Neural progenitor cell (in vitro differentiated cells): ENCODE measurements around the gene SLC25A29.

Experiments used
- CTCF ChIP-seq: fragments of 200-600 bp; sonication (generic); IDR thresholded peaks from 2 replicates; pipeline ENCODE4 v1.5.1; 2017; ENCODE audit warnings: antibody characterized with exemption, mild to moderate bottlenecking
- EZH2 ChIP-seq: fragments of 200-600 bp; sonication (generic); IDR thresholded peaks from 2 replicates; pipeline ENCODE4 v1.6.1; 2017; ENCODE audit warnings: antibody characterized with exemption, mild to moderate bottlenecking, moderate library complexity
- EZH2phosphoT487 ChIP-seq: fragments of 200-600 bp; sonication (generic); IDR thresholded peaks from 2 replicates; pipeline ENCODE4 v1.6.1; 2017; ENCODE audit warnings: antibody characterized with exemption

- TF ChIP-seq CTCF: no peak
- no peak for TF ChIP-seq EZH2
- no peak for TF ChIP-seq EZH2phosphoT487
Observed at GRCh38 chr14:100325231-100325632, 19.0 kb upstream of the SLC25A29 start.
